K562 (cell line): ENCODE measurements around the gene USP15. TPM values are rescaled to one million over a fixed set of nuclear protein-coding genes. Genes with fewer than 3 reads are reported as not detected.

Experiments used
- ARID1B ChIP-seq: fragments of 450-650 bp; IDR thresholded peaks from 2 replicates; pipeline ENCODE4 v1.6.1; 2016; ENCODE audit warnings: antibody characterized with exemption, mild to moderate bottlenecking, inconsistent platforms
- ATF3 ChIP-seq, 2 experiments: fragments of 450-650 bp in 1 of 2; sonication (generic) in 1 of 2; formaldehyde crosslinking in 1 of 2; IDR thresholded peaks in 1 of 2; conservative IDR thresholded peaks in 1 of 2; 2 replicates each; pipeline versions ENCODE4 v1.6.1 to v1.8.1; 2016 to 2023; ENCODE audit warnings: mild to moderate bottlenecking in 2 of 2, moderate library complexity in 2 of 2, inconsistent platforms in 1 of 2, missing genetic modification reagents in 1 of 2
- BRD9 ChIP-seq: fragments of 450-650 bp; IDR thresholded peaks from 2 replicates; pipeline ENCODE4 v1.6.1; 2018; ENCODE audit warnings: low read depth; ENCODE audit not compliant: partially characterized antibody
- CREB3 ChIP-seq: fragments of 450-650 bp; conservative IDR thresholded peaks from 2 replicates; pipeline ENCODE4 v1.6.1; 2016; ENCODE audit warnings: missing genetic modification characterization, low read depth, mild to moderate bottlenecking, missing compliant biosample characterization, moderate library complexity
- GATA2 ChIP-seq: sonication (generic); formaldehyde crosslinking; IDR thresholded peaks from 2 replicates; pipeline ENCODE4 v1.4.0; 2020; ENCODE audit warnings: mild to moderate bottlenecking, missing genetic modification reagents
- GATAD2A ChIP-seq: fragments of 450-650 bp; IDR thresholded peaks from 2 replicates; pipeline ENCODE4 v1.6.1; 2017
- GTF2E2 ChIP-seq: fragments of 200-800 bp; sonication (Bioruptor generic); IDR thresholded peaks from 2 replicates; pipeline ENCODE4 v1.6.1; 2016; ENCODE audit warnings: missing genetic modification characterization, missing compliant biosample characterization
- HIVEP1 ChIP-seq: fragments of 250-450 bp; sonication (Bioruptor Pico); IDR thresholded peaks from 2 replicates; pipeline ENCODE4 v1.4.0; 2020; ENCODE audit warnings: mild to moderate bottlenecking
- HOXB6 ChIP-seq: fragments of 250-450 bp; sonication (Bioruptor Pico); IDR thresholded peaks from 2 replicates; pipeline ENCODE4 v1.5.1; 2022; ENCODE audit warnings: mild to moderate bottlenecking, borderline replicate concordance
- LARP7 ChIP-seq: fragments of 450-650 bp; IDR thresholded peaks from 2 replicates; pipeline ENCODE4 v1.6.1; 2016
- MEIS2 ChIP-seq: fragments of 450-650 bp; IDR thresholded peaks from 2 replicates; pipeline ENCODE4 v1.6.1; 2014; ENCODE audit warnings: mild to moderate bottlenecking; ENCODE audit not compliant: partially characterized antibody
- NCOA4 ChIP-seq: fragments of 450-650 bp; IDR thresholded peaks from 2 replicates; pipeline ENCODE4 v1.6.1; 2018; ENCODE audit warnings: mild to moderate bottlenecking; ENCODE audit not compliant: partially characterized antibody
- NR0B1 ChIP-seq: fragments of 450-650 bp; IDR thresholded peaks from one replicate; pipeline ENCODE4 v1.6.1; 2018; ENCODE audit warnings: mild to moderate bottlenecking, moderate library complexity; ENCODE audit not compliant: partially characterized antibody
- NRF1 ChIP-seq, 2 experiments: fragments of 450-650 bp; IDR thresholded peaks in 1 of 2; conservative IDR thresholded peaks in 1 of 2; 2 replicates each; pipeline ENCODE4 v1.6.1; 2014; ENCODE audit warnings: mild to moderate bottlenecking in 2 of 2
- POLR2AphosphoS2 ChIP-seq: IDR thresholded peaks from 2 replicates; pipeline ENCODE4 v1.6.1; 2012; ENCODE audit warnings: low read length, improper control_type of control experiment
- POU5F1 ChIP-seq: fragments of 150-350 bp; IDR thresholded peaks from 2 replicates; pipeline ENCODE4 v1.6.1; 2014; ENCODE audit warnings: borderline replicate concordance, low read length, low read depth, mild to moderate bottlenecking; ENCODE audit not compliant: partially characterized antibody
- SMARCE1 ChIP-seq: fragments of 450-650 bp; IDR thresholded peaks from 2 replicates; pipeline ENCODE4 v1.7.1; 2016; ENCODE audit warnings: mild to moderate bottlenecking
- SP2 ChIP-seq: IDR thresholded peaks from 2 replicates; pipeline ENCODE4 v1.6.1; 2011; ENCODE audit warnings: mild to moderate bottlenecking, low read depth, low read length, moderate library complexity; ENCODE audit not compliant: poor library complexity, severe bottlenecking; ENCODE audit errors: extremely low read depth
- ZNF41 ChIP-seq: fragments of 250-450 bp; sonication (Bioruptor Pico); conservative IDR thresholded peaks from 2 replicates; pipeline ENCODE4 v1.4.0; 2020; ENCODE audit warnings: mild to moderate bottlenecking
- ZNF444 ChIP-seq: fragments of 250-450 bp; sonication (Bioruptor Pico); IDR thresholded peaks from 2 replicates; pipeline ENCODE4 v1.4.0; 2020; ENCODE audit warnings: mild to moderate bottlenecking, moderate library complexity
- ZNF561 ChIP-seq: fragments of 450-650 bp; formaldehyde crosslinking; conservative IDR thresholded peaks from 2 replicates; pipeline ENCODE4 v1.4.0; 2020; ENCODE audit warnings: mild to moderate bottlenecking, moderate library complexity
- polyA plus RNA-seq, 8 experiments: library from polyadenylated mRNA; depleted of rRNA in 4 of 8; stranded (reverse) in 5 of 8; unstranded in 3 of 8; fragments of >200 nt; fragmentation: Nextera tagmentation in 2 of 8; fragmentation: Illumina TruSeq in 1 of 8; extraction: Ambion mirVana in 2 of 8; extraction: Trizol in 1 of 8; gene quantifications; 2 replicates each; pipeline versions ENCODE4 v1.2.1 to v1.2.3, GENCODE V29; 2011 to 2014; ENCODE audit warnings: inconsistent platforms in 1 of 8, missing spikeins in 1 of 8
- total RNA-seq, 7 experiments: library from RNA; depleted of rRNA in 6 of 7; stranded (reverse); fragments of >200 nt in 6 of 7; fragmentation: Illumina TruSeq in 2 of 7; extraction: Trizol in 2 of 7; gene quantifications; 2 replicates each; pipeline versions ENCODE4 v1.2.1 to v1.2.3, GENCODE V29; 2011 to 2021; ENCODE audit warnings: low replicate concordance in 1 of 7
- TF ChIP-seq, protein P1 (sequence below): fragments of 250-450 bp; sonication (Bioruptor Pico); IDR thresholded peaks from 2 replicates; pipeline ENCODE4 v1.4.0; 2020; ENCODE audit warnings: mild to moderate bottlenecking, moderate library complexity

USP15 gene
- total and polyA plus RNA-seq, 9 of the 15 experiments (the other 6 are each of a cell fraction or from before 2014, with no cell fraction given): 140 to 272 (median 182) TPM

DNA sequence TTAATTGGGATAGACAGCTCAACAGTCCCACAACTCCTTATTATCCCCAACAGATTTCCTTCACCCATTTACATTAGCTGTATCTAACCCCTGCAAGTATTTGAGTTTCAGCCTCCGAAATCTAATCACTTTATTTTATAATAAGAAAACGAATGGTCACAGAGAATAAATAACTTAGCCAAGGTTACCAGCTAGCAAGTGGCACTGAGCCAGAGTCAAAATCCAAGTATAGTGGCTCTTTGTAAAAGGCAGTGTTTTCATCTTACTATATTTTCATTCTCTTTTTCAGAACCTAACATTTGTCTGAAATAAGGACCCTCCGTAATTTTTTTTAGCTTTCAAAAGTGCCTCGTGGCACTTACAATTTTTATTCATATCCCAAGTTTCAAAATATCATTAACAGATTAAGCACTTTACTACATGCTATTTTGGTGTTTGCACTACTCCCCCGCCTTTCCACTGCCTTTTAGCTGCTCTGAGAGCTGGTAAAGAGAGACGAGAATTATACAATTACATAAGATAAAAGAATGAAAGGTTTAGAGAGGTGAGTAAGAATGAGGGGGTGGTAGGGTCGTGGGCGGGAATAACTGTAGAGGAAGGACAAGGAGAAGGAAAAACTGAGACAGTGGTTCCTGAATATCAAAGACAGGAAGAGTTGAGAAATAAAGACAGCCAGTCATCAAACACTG lies 3.7 kb upstream of the USP15 start (continued):
- TF ChIP-seq GTF2E2 (tag): 0 out of 2 replicates have a peak, but pooled peaks have one; percentile 18
- no peak for TF ChIP-seq LARP7
- TF ChIP-seq NR0B1: no peak
- no peak for TF ChIP-seq ZNF41
- no peak for TF ChIP-seq HOXB6
- TF ChIP-seq ZNF561 (CRISPR knock-in tag): no peak
- peak; percentile 17 for TF ChIP-seq POU5F1
- TF ChIP-seq SMARCE1: peak; percentile 63; the same call in 1 of the 2 replicates
- no peak for TF ChIP-seq CREB3 (tag)
- peak; percentile 64 for TF ChIP-seq ARID1B
- TF ChIP-seq, protein P1, sequence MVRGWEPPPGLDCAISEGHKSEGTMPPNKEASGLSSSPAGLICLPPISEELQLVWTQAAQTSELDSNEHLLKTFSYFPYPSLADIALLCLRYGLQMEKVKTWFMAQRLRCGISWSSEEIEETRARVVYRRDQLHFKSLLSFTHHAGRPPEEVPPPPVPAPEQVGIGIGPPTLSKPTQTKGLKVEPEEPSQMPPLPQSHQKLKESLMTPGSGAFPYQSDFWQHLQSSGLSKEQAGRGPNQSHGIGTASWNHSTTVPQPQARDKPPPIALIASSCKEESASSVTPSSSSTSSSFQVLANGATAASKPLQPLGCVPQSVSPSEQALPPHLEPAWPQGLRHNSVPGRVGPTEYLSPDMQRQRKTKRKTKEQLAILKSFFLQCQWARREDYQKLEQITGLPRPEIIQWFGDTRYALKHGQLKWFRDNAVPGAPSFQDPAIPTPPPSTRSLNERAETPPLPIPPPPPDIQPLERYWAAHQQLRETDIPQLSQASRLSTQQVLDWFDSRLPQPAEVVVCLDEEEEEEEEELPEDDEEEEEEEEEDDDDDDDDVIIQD (CRISPR knock-in tag): no peak
- no peak for TF ChIP-seq ZNF444 (CRISPR knock-in tag)
- peak; percentile 44 for TF ChIP-seq BRD9
- TF ChIP-seq NCOA4: no peak
- TF ChIP-seq GATAD2A: no peak
- TF ChIP-seq MEIS2: no peak
- no peak for TF ChIP-seq SP2
- TF ChIP-seq HIVEP1 (CRISPR knock-in tag): no peak
- no peak for TF ChIP-seq POLR2AphosphoS2
- 0 out of 2 replicates have a peak, but pooled peaks have one; percentile 7 for TF ChIP-seq ATF3 (IDR thresholded peaks at IDR 0.05)
- no peak for TF ChIP-seq ATF3 (CRISPR knock-in tag; conservative IDR thresholded peaks at IDR 0.05)
- TF ChIP-seq NRF1 (conservative IDR thresholded peaks at IDR 0.05 in 1 of 2, IDR thresholded peaks at IDR 0.05 in 1 of 2): no peak
- TF ChIP-seq GATA2 (CRISPR knock-in tag): no peak
